Stimulated activated naive CD8-positive, alpha-beta T cell treated with anti-CD3 and anti-CD28 coated beads, Interleukin-15, amount 100 ng/mL, for 72 hours (primary cell): ENCODE results near the gene CCDC88B.

Experiments used
- ATAC-seq: fragments of 150-1000 bp; cut with Tn5 transposase; 2 replicates; pipeline ENCODE4 v1.10.0; 2021; ENCODE audit warnings: mild to moderate bottlenecking, moderate library complexity
- DNase-seq, 2 donors: peaks; one replicate each; pipeline ENCODE4 v3.0.0; 2021 to 2022
- H3K27ac Mint-ChIP-seq, 2 donors: one replicate each; pipeline ENCODE4 v1.8.0; 2022; ENCODE audit warnings: mild to moderate bottlenecking in 2 of 2, mixed read lengths in 2 of 2, moderate library complexity in 2 of 2
- H3K27me3 Mint-ChIP-seq: one replicate; pipeline ENCODE4 v1.8.0; 2022; ENCODE audit warnings: mixed read lengths
- H3K4me1 Mint-ChIP-seq: one replicate; pipeline ENCODE4 v1.8.0; 2022; ENCODE audit warnings: mild to moderate bottlenecking, mixed read lengths
- H3K4me3 Mint-ChIP-seq, 2 donors: one replicate each; pipeline ENCODE4 v1.8.0; 2022; ENCODE audit warnings: mild to moderate bottlenecking in 2 of 2, mixed read lengths in 2 of 2, moderate library complexity in 1 of 2
- H3K9me3 Mint-ChIP-seq, 2 donors: one replicate each; pipeline ENCODE4 v1.8.0; 2022; ENCODE audit warnings: mixed read lengths in 2 of 2

CCDC88B gene

DNA sequence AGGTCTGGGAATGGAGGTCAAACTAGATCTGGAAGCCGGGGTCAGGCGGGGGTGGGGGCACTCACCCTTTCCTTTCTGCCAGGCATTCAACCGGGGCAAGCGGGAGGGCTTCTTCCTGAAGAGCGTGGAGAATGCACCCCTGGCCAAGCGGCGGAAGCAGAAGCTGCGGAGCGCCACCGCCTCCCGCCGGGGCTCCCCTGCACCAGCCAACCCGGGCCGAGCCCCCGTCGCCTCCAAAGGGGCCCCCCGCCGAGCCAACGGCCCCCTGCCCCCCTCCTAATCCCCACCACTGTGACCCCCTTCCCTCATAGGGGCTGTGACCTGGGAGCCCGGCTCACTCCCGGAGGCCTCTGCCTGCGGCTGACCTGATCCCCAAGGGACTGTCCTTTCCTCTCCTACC, 31.2 kb downstream of the CCDC88B start:
- H3K27ac Mint-ChIP-seq = no peak overlapping the region
- H3K9me3 Mint-ChIP-seq = no peaks in the 10 kb centered on the region
- ATAC-seq = peak; percentile 35
- H3K4me1 Mint-ChIP-seq = peaks cover 5% of the 10 kb centered on the region
- no peak overlapping the region for H3K4me3 Mint-ChIP-seq
- H3K27me3 Mint-ChIP-seq = peaks cover 8% of the 10 kb centered on the region
- DNase-seq = no peak

DNA sequence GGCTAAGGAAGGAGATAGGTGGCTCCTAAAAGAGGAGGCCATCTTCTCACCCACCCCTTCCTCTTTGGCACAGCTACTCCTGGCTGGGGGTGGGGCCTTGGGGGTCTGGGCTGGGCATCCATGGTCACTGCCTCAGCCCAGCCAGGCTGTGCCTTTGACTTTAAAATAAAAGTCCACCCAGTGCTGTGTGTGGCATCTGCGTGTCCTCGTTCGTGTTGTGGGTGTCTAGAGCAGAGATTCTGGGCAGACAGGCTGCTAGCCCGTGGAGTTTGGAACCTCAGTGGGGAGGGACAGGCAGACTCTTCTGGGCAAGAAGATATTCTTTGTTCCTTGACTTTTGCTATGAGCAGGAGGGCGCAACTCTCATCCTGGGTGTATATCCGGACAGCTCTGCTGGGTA, 32.0 kb downstream of the CCDC88B start:
- DNase-seq (no peak), ATAC-seq (no peak)
- peaks cover 8% of the 10 kb centered on the region for H3K27me3 Mint-ChIP-seq

GRCh38 chr11:64372802-64373597, 33.0 kb downstream of the CCDC88B start:
- peak overlapping the region in 1 of 2 donors; percentile 63 for H3K27ac Mint-ChIP-seq
- H3K9me3 Mint-ChIP-seq = no peaks in the 10 kb centered on the region
- DNase-seq = no peak
- no peak overlapping the region for H3K4me3 Mint-ChIP-seq
- peaks cover 5% of the 10 kb centered on the region for H3K4me1 Mint-ChIP-seq
- peak; percentile 27 for ATAC-seq
- peaks cover 8% of the 10 kb centered on the region for H3K27me3 Mint-ChIP-seq

More for the DNA sequence above, 32.0 kb downstream of the CCDC88B start:
- H3K4me1 Mint-ChIP-seq = peaks cover 5% of the 10 kb centered on the region
- no peak overlapping the region for H3K27ac Mint-ChIP-seq
- no peak overlapping the region for H3K4me3 Mint-ChIP-seq
- H3K9me3 Mint-ChIP-seq = no peaks in the 10 kb centered on the region

DNA sequence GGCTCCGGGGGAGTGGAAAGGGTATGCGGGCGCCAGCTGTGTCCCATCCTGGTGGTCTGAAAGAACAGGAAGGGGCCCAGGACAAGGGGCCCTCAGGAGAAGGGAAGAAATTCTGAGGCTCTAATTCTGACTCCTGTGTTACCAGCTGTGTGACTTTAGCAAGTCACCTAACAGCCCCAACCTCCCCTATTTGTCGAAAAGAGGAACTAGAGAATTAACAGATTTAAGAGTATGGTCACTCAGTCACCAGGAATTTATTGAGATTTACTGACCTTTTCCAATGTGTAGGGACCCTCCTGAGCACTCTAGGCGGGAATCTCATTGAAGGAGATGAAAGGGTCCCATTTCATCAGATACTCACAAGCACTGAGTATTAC, 33.6 kb downstream of the CCDC88B start:
- no peak for DNase-seq

GRCh38 chr11:64376071-64376470, 36.1 kb downstream of the CCDC88B start:
- H3K27ac Mint-ChIP-seq = no peak overlapping the region

More for the DNA sequence above, 33.6 kb downstream of the CCDC88B start:
- Mint-ChIP-seq H3K4me1 (peaks cover 5% of the 10 kb centered on the region), H3K9me3 (no peaks in the 10 kb centered on the region), H3K27me3 (peaks cover 8% of the 10 kb centered on the region), H3K4me3 (no peak overlapping the region), H3K27ac (no peak overlapping the region)
- no peak for ATAC-seq

GRCh38 chr11:64378335-64378880, 38.4 kb downstream of the CCDC88B start:
- peaks cover 6% of the 10 kb centered on the region for H3K4me1 Mint-ChIP-seq
- no peak for DNase-seq
- H3K27me3 Mint-ChIP-seq = no peaks in the 10 kb centered on the region
- no peak overlapping the region for H3K4me3 Mint-ChIP-seq
- H3K27ac Mint-ChIP-seq = no peak overlapping the region
- H3K9me3 Mint-ChIP-seq = no peaks in the 10 kb centered on the region
- ATAC-seq = no peak

More at GRCh38 chr11:64376071-64376470, 36.1 kb downstream of the CCDC88B start:
- Mint-ChIP-seq H3K4me1 (peaks cover 5% of the 10 kb centered on the region), H3K9me3 (no peaks in the 10 kb centered on the region), H3K4me3 (no peak overlapping the region), H3K27me3 (peaks cover 8% of the 10 kb centered on the region)
- ATAC-seq (no peak), DNase-seq (no peak)

DNA sequence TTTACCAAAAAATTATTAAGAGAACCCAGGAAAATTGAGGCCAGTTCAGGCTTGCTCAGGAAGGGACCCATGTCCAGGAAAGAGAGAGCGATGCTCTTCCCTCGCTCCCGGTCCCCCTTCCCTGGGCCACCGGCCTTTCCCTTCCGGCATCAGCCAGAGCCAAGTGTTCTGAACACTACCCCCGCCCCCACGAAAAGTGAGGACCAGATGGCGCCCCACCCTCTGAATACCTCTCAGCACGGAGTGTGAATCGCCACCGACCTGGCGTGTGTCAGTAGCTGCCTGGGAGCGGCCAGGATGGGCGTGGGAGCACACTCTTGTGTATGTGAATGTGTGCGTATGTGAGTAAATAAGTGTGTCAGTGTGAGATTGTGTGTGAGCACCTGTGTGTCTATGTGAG, 39.2 kb downstream of the CCDC88B start:
- DNase-seq (no peak), ATAC-seq (no peak)
- H3K27me3 Mint-ChIP-seq = no peaks in the 10 kb centered on the region
- peaks cover 6% of the 10 kb centered on the region for H3K4me1 Mint-ChIP-seq
- no peaks in the 10 kb centered on the region for H3K9me3 Mint-ChIP-seq
- no peak overlapping the region for H3K4me3 Mint-ChIP-seq
- H3K27ac Mint-ChIP-seq = no peak overlapping the region

GRCh38 chr11:64379817-64380709, 40.1 kb downstream of the CCDC88B start:
- Mint-ChIP-seq H3K4me3 (no peak overlapping the region), H3K27me3 (no peaks in the 10 kb centered on the region), H3K27ac (no peak overlapping the region), H3K4me1 (peaks cover 6% of the 10 kb centered on the region), H3K9me3 (no peaks in the 10 kb centered on the region)
- no peak for DNase-seq
- ATAC-seq = no peak

DNA sequence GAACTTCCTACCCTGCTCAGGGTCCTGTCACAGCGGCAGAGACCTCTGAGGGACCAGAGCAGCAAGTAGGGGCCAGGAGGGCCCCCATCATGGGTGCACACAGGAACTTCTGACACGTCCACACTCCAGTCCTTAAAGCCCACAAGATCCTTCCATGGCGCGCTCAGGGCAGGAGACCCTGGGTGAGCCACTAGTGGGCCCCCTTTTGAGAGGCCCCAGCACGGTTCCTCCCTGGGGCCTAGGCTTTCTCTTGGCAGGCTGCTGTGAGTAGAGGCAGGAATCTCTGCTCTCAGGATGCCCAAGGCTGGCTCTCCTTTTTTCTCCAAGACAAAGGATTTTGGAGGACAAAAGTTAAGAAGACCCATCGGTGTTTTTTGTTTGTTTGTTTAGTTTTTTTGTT, 41.3 kb downstream of the CCDC88B start:
- DNase-seq (no peak), ATAC-seq (no peak)
- Mint-ChIP-seq H3K27ac (no peak overlapping the region), H3K4me3 (no peak overlapping the region), H3K27me3 (no peaks in the 10 kb centered on the region), H3K9me3 (no peaks in the 10 kb centered on the region), H3K4me1 (peaks cover 9% of the 10 kb centered on the region)

- ATAC-seq = no peak
- H3K27me3 Mint-ChIP-seq = no peaks in the 10 kb centered on the region
- peaks cover 12% of the 10 kb centered on the region for H3K4me1 Mint-ChIP-seq
Observed at GRCh38 chr11:64382047-64382446, 42.0 kb downstream of the CCDC88B start.

DNA sequence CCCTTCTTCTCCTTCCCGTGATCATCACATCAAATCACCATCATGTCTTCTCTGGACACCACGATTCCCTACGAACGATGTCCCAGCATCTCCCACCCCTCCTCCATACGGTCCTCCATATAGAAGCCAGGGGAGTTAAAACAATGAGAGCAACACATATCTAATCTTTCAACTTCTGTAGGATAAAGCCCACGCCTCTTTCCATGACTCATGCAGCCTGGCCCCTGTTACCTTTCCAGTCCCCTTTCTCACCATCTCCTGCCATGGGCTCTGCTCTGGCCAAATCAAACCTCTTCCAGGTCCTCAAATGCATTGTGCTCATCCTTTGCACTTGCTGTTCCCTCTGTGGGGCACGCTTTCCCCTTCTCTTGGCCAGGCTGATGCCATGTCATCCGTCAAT, 42.6 kb downstream of the CCDC88B start:
- no peak overlapping the region for H3K4me3 Mint-ChIP-seq

More at GRCh38 chr11:64382047-64382446, 42.0 kb downstream of the CCDC88B start:
- H3K27ac Mint-ChIP-seq = no peak overlapping the region
- no peak for DNase-seq
- no peak overlapping the region for H3K4me3 Mint-ChIP-seq
- H3K9me3 Mint-ChIP-seq = no peaks in the 10 kb centered on the region

DNA sequence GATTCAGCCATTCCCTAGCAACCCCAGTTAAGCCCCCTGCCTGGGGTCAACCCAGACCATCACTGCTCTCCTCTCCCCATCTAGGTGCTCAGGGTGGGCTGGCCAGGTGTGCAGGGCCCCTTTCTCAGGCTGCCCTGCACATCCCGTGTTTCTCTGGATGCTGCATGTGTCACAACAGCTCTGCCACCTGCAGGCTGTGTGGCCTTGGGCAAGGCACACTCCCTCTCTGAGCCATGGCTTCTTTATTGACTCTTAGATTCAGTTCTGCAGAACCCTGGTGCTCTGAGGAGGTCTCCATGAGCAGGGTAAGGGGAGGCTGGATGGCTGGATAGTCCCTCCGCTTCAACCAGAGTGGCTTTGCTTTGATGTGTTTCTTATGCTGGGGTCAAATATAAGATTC, 43.6 kb downstream of the CCDC88B start:
- H3K27me3 Mint-ChIP-seq = no peaks in the 10 kb centered on the region
- ATAC-seq (no peak), DNase-seq (no peak)
- H3K27ac Mint-ChIP-seq = no peak overlapping the region
- H3K9me3 Mint-ChIP-seq = no peaks in the 10 kb centered on the region
- H3K4me3 Mint-ChIP-seq = no peak overlapping the region
- peaks cover 12% of the 10 kb centered on the region for H3K4me1 Mint-ChIP-seq

More for the DNA sequence above, 42.6 kb downstream of the CCDC88B start:
- H3K27me3 Mint-ChIP-seq = no peaks in the 10 kb centered on the region
- no peak for DNase-seq
- ATAC-seq = no peak
- H3K27ac Mint-ChIP-seq = no peak overlapping the region
- H3K4me1 Mint-ChIP-seq = peaks cover 12% of the 10 kb centered on the region
- no peaks in the 10 kb centered on the region for H3K9me3 Mint-ChIP-seq

DNA sequence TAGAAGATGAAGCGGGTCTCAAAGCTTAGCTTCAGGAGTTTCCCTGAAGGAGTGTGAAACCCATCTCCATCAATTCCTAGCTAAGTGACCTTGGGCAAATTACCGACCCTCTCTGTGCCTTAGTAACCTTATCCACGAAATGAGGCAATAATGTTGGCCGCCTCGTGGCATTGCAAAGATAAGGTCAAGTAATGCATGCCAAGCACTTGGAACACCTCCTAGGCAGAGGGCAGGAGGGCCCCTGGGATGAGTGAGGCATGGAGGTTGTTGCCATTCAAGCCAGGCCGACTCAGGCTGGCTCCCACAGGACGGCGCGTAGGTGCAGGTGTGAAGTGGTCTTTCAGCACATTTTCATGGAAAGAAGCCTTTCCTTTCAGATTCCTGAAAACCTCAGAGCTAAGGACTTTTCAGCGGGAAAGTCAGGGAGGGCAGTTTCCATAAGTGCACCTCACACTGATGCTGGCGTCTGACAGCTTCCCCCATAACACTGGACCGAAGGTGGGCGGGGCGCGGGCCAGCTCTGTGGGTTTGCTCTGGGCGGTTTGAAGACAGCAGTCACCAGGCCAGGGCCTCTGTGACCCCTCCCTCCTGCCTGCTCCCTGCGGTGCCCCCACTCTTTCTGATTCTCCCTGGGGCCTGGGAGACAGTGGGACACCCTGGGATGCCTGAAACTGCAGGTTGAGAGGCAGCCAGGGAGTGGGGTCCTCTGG, 44.2 kb downstream of the CCDC88B start:
- Mint-ChIP-seq H3K4me1 (peaks cover 12% of the 10 kb centered on the region), H3K27ac (no peak overlapping the region), H3K27me3 (no peaks in the 10 kb centered on the region), H3K9me3 (peaks cover 1 to 2% of the 10 kb centered on the region in 2 donors), H3K4me3 (no peak overlapping the region)
- DNase-seq = no peak
- ATAC-seq = no peak

- no peak for DNase-seq
- ATAC-seq = no peak
- peaks cover 12% of the 10 kb centered on the region in 2 donors for H3K9me3 Mint-ChIP-seq
- no peak overlapping the region for H3K27ac Mint-ChIP-seq
- peaks cover 19% of the 10 kb centered on the region for H3K4me1 Mint-ChIP-seq
- no peak overlapping the region for H3K4me3 Mint-ChIP-seq
- H3K27me3 Mint-ChIP-seq = no peaks in the 10 kb centered on the region
Observed at GRCh38 chr11:64384981-64385944, 45.3 kb downstream of the CCDC88B start.
